ENCODE data around the gene SLAMF1. TPM values are rescaled to one million over a fixed set of nuclear protein-coding genes. Genes with fewer than 3 reads are reported as not detected.
"Not testable (repeated sequence)": the region's sequence is repeated elsewhere in the genome, so short reads cannot be mapped to it uniquely, and the experiment has no call there.

The SLAMF1 gene
- total RNA-seq, 3 donors from 2014 or later (not counting 1 experiment from before 2014, with no cell fraction given), result 1.1 to 3.5 (median 2.1) TPM

- no peaks in the 10 kb centered on the region for H3K36me3 ChIP-seq (ENCODE audit: control insufficient read depth, insufficient read depth, low read length)
- H3K9me3 ChIP-seq (ENCODE audit: control insufficient read depth, insufficient read depth, low read length), result no peaks in the 10 kb centered on the region
- Mint-ChIP-seq H3K9me3 (no peaks in the 10 kb centered on the region), H3K4me1 (peaks cover 11 to 15% of the 10 kb centered on the region in 2 donors), H3K4me3 (no peak overlapping the region), H3K36me3 (no peaks in the 10 kb centered on the region), H3K27me3 (ENCODE audit: low read depth in 2 of 2) (peaks cover 7 to 12% of the 10 kb centered on the region in 2 donors), H3K27ac (no peak overlapping the region)
- 60% methylated on average over 1 of the region's 2 CpGs for WGBS (ENCODE audit: insufficient coverage)
- ATAC-seq (no peak), DNase-seq (no peak)
- no peak overlapping the region for H3K27ac ChIP-seq (ENCODE audit: low read length)
- no peaks in the 10 kb centered on the region for H3K27me3 ChIP-seq (ENCODE audit: control insufficient read depth, insufficient read depth, low read length)
- no peak overlapping the region for H3K4me3 ChIP-seq (ENCODE audit: low read length)
- intact Hi-C loops (cut with micrococcal nuclease), result no loop called here
- TF ChIP-seq CTCF (IDR thresholded peaks at IDR 0.05), result no peak
- H3K4me1 ChIP-seq (ENCODE audit: control insufficient read depth, insufficient read depth, low read length), result peaks cover 9% of the 10 kb centered on the region
These were observed 6.8 kb upstream of the SLAMF1 start for GRCh38 chr1:160653620-160654016.

- Mint-ChIP-seq H3K4me3 (no peak overlapping the region), H3K4me1 (peaks cover 11 to 15% of the 10 kb centered on the region in 2 donors), H3K9me3 (no peaks in the 10 kb centered on the region), H3K36me3 (no peaks in the 10 kb centered on the region), H3K27ac (no peak overlapping the region), H3K27me3 (ENCODE audit: low read depth in 2 of 2) (peaks cover 4 to 17% of the 10 kb centered on the region in 2 donors)
- H3K4me1 ChIP-seq (ENCODE audit: control insufficient read depth, insufficient read depth, low read length), result peaks cover 9% of the 10 kb centered on the region
- H3K9me3 ChIP-seq (ENCODE audit: control insufficient read depth, insufficient read depth, low read length), result no peaks in the 10 kb centered on the region
- no peak overlapping the region for H3K27ac ChIP-seq (ENCODE audit: low read length)
- no peak for ATAC-seq
- DNase-seq, result no peak
- H3K27me3 ChIP-seq (ENCODE audit: control insufficient read depth, insufficient read depth, low read length), result no peaks in the 10 kb centered on the region
- WGBS (ENCODE audit: insufficient coverage), result 93% methylated on average over 9 of the region's 9 CpGs
- H3K4me3 ChIP-seq (ENCODE audit: low read length), result no peak overlapping the region
- TF ChIP-seq CTCF (IDR thresholded peaks at IDR 0.05), result no peak
- H3K36me3 ChIP-seq (ENCODE audit: control insufficient read depth, insufficient read depth, low read length), result no peaks in the 10 kb centered on the region
- intact Hi-C loops (cut with micrococcal nuclease), result no loop called here
These were observed 6.2 kb upstream of the SLAMF1 start for GRCh38 chr1:160652924-160653619.

GRCh38 chr1:160652065-160652641, 5.3 kb upstream of the SLAMF1 start:
- intact Hi-C loops (cut with micrococcal nuclease); H3K36me3 Mint-ChIP-seq: not testable (repeated sequence)
- H3K4me1 Mint-ChIP-seq, result peaks cover 15 to 19% of the 10 kb centered on the region in 2 donors

GRCh38 chr1:160651433-160652064, 4.7 kb upstream of the SLAMF1 start:
- no peaks in the 10 kb centered on the region for H3K9me3 Mint-ChIP-seq
- Histone ChIP-seq H3K4me3 (ENCODE audit: low read length) (no peak overlapping the region), H3K36me3 (ENCODE audit: control insufficient read depth, insufficient read depth, low read length) (no peaks in the 10 kb centered on the region), H3K27me3 (ENCODE audit: control insufficient read depth, insufficient read depth, low read length) (no peaks in the 10 kb centered on the region), H3K4me1 (ENCODE audit: control insufficient read depth, insufficient read depth, low read length) (peaks cover 14% of the 10 kb centered on the region), H3K27ac (ENCODE audit: low read length) (no peak overlapping the region), H3K9me3 (ENCODE audit: control insufficient read depth, insufficient read depth, low read length) (no peaks in the 10 kb centered on the region)
- H3K27ac Mint-ChIP-seq, result peak overlapping the region in 1 of 2 donors; percentile 46
- DNase-seq (no peak), ATAC-seq (no peak)
- no peak for TF ChIP-seq CTCF (IDR thresholded peaks at IDR 0.05)
- WGBS (ENCODE audit: insufficient coverage), result 10% methylated on average over 1 of the region's 1 CpG
- intact Hi-C loops (cut with micrococcal nuclease), result no loop called here
- H3K36me3 Mint-ChIP-seq, result no peaks in the 10 kb centered on the region
- peaks cover 18 to 23% of the 10 kb centered on the region in 2 donors for H3K4me1 Mint-ChIP-seq
- no peak overlapping the region for H3K4me3 Mint-ChIP-seq
- peaks cover 8 to 25% of the 10 kb centered on the region in 2 donors for H3K27me3 Mint-ChIP-seq (ENCODE audit: low read depth in 2 of 2)

More at GRCh38 chr1:160652065-160652641, 5.3 kb upstream of the SLAMF1 start:
- not testable (repeated sequence) for ATAC-seq; H3K4me1 ChIP-seq (ENCODE audit: control insufficient read depth, insufficient read depth, low read length); H3K27ac Mint-ChIP-seq; H3K27me3 ChIP-seq (ENCODE audit: control insufficient read depth, insufficient read depth, low read length); H3K27ac ChIP-seq (ENCODE audit: low read length); H3K9me3 ChIP-seq (ENCODE audit: control insufficient read depth, insufficient read depth, low read length); H3K4me3 Mint-ChIP-seq; H3K36me3 ChIP-seq (ENCODE audit: control insufficient read depth, insufficient read depth, low read length); H3K9me3 Mint-ChIP-seq; H3K4me3 ChIP-seq (ENCODE audit: low read length)
- peak in 1 of 2 donors; percentile 39 for DNase-seq
- 79% methylated on average over 8 of the region's 8 CpGs for WGBS (ENCODE audit: insufficient coverage)
- H3K27me3 Mint-ChIP-seq (ENCODE audit: low read depth in 2 of 2), result peaks cover 8 to 22% of the 10 kb centered on the region in 2 donors
